Stimulated activated CD4-positive, alpha-beta T cell treated with anti-CD3 and anti-CD28 coated beads, Interleukin-1b, Interleukin-23, amount 100 ng/mL, for 48 hours (primary cell): ENCODE data around the gene WDR4.
"Not testable (repeated sequence)": the region's sequence is repeated elsewhere in the genome, so short reads cannot be mapped to it uniquely, and the experiment has no call there.

Experiments used
- DNase-seq: peaks from one replicate; pipeline ENCODE4 v3.0.0-alpha.2; 2020

Gene WDR4

GRCh38 chr21:42851812-42852665 lies 27.3 kb downstream of the WDR4 start:
- no peak for DNase-seq

GRCh38 chr21:42850866-42851391 lies 28.4 kb downstream of the WDR4 start:
- no peak for DNase-seq

- no peak for DNase-seq
Observed at GRCh38 chr21:42850463-42850862, 28.9 kb downstream of the WDR4 start.

- no peak for DNase-seq
Observed at GRCh38 chr21:42849759-42850412, 29.5 kb downstream of the WDR4 start.

- DNase-seq = no peak
Observed at GRCh38 chr21:42848932-42849758, 30.2 kb downstream of the WDR4 start.

GRCh38 chr21:42848144-42848931 lies 31.0 kb downstream of the WDR4 start:
- not testable (repeated sequence) for DNase-seq

- DNase-seq = no peak
Observed at GRCh38 chr21:42847726-42848125, 31.6 kb downstream of the WDR4 start.

- DNase-seq = no peak
Observed at GRCh38 chr21:42847051-42847707, 32.2 kb downstream of the WDR4 start.

GRCh38 chr21:42846221-42846620 lies 33.1 kb downstream of the WDR4 start:
- no peak for DNase-seq

- no peak for DNase-seq
Observed at GRCh38 chr21:42845296-42845965, 33.9 kb downstream of the WDR4 start.

- DNase-seq = no peak
Observed at GRCh38 chr21:42844411-42845113, 34.8 kb downstream of the WDR4 start.

GRCh38 chr21:42843056-42843455 lies 36.3 kb downstream of the WDR4 start:
- no peak for DNase-seq

- DNase-seq = not testable (repeated sequence)
Observed at GRCh38 chr21:42841916-42842655, 37.3 kb downstream of the WDR4 start.

GRCh38 chr21:42841156-42841915 lies 38.0 kb downstream of the WDR4 start:
- no peak for DNase-seq

GRCh38 chr21:42840411-42841155 lies 38.8 kb downstream of the WDR4 start:
- no peak for DNase-seq

- DNase-seq = no peak
Observed at GRCh38 chr21:42839271-42840231, 39.8 kb downstream of the WDR4 start.

GRCh38 chr21:42838212-42838690 lies 41.1 kb downstream of the WDR4 start:
- DNase-seq = not testable (repeated sequence)
